CD4-positive, alpha-beta memory T cell (primary cell): ENCODE measurements around the gene GATA6. TPM values are rescaled to one million over a fixed set of nuclear protein-coding genes. Genes with fewer than 3 reads are reported as not detected.

Source experiments
- CTCF ChIA-PET: fragments of 350-600 bp; sonication (Branson Sonifier 250); formaldehyde crosslinking; loops from one replicate; lab custom pipeline; 2021; ENCODE audit warnings: inconsistent platforms; ENCODE audit not compliant: partially characterized antibody; lab: Charles Lee
- POLR2A ChIA-PET: fragments of 350-600 bp; sonication (Branson Sonifier 250); formaldehyde crosslinking; loops from one replicate; lab custom pipeline; 2021; ENCODE audit not compliant: partially characterized antibody; lab: Charles Lee
- DNase-seq, 5 donors: peaks; one replicate each; pipeline versions ENCODE4 v3.0.0 to v3.0.0-alpha.2; 2020 to 2022; ENCODE audit warnings: mixed read lengths in 1 of 5
- H3K27ac ChIP-seq: one replicate; pipeline ENCODE4 v1.7.0; 2013; ENCODE audit warnings: low read depth, low read length
- H3K27me3 ChIP-seq: 2 replicates; pipeline ENCODE4 v1.7.0; 2013; ENCODE audit warnings: mild to moderate bottlenecking, low read length, moderate library complexity; ENCODE audit not compliant: insufficient read depth
- H3K36me3 ChIP-seq: 2 replicates; pipeline ENCODE4 v1.7.0; 2013; ENCODE audit warnings: mild to moderate bottlenecking, low read length, moderate library complexity; ENCODE audit not compliant: insufficient read depth
- H3K4me1 ChIP-seq: 2 replicates; pipeline ENCODE4 v1.7.0; 2013; ENCODE audit warnings: mild to moderate bottlenecking, low read length, moderate library complexity; ENCODE audit not compliant: insufficient read depth
- H3K4me3 ChIP-seq, 2 donors: one replicate each; pipeline ENCODE4 v1.7.0; 2013; ENCODE audit warnings: low read length in 2 of 2, mild to moderate bottlenecking in 1 of 2
- H3K9me3 ChIP-seq, 2 donors: one replicate each; pipeline ENCODE4 v1.7.0; 2013; ENCODE audit warnings: low read length in 2 of 2, control low read depth in 1 of 2; ENCODE audit not compliant: control insufficient read depth in 1 of 2
- H3K27ac Mint-ChIP-seq, 7 donors: one replicate each; pipeline ENCODE4 v1.8.0; 2020 to 2021; ENCODE audit warnings: mixed read lengths in 7 of 7, mild to moderate bottlenecking in 6 of 7, inconsistent platforms in 3 of 7, moderate library complexity in 3 of 7
- H3K27me3 Mint-ChIP-seq, 2 donors: one replicate each; pipeline ENCODE4 v1.8.0; 2020 to 2021; ENCODE audit warnings: mixed read lengths in 2 of 2
- H3K36me3 Mint-ChIP-seq, 2 donors: one replicate each; pipeline ENCODE4 v1.8.0; 2020 to 2021; ENCODE audit warnings: mixed read lengths in 2 of 2, inconsistent platforms in 1 of 2, mild to moderate bottlenecking in 1 of 2
- H3K4me1 Mint-ChIP-seq, 4 donors: one replicate each; pipeline ENCODE4 v1.8.0; 2020 to 2021; ENCODE audit warnings: mixed read lengths in 4 of 4, mild to moderate bottlenecking in 1 of 4
- H3K4me3 Mint-ChIP-seq, 8 donors: one replicate each; pipeline ENCODE4 v1.8.0; 2020 to 2021; ENCODE audit warnings: mixed read lengths in 8 of 8, mild to moderate bottlenecking in 7 of 8, moderate library complexity in 6 of 8, inconsistent platforms in 3 of 8
- H3K9me3 Mint-ChIP-seq, 8 donors: one replicate each; pipeline ENCODE4 v1.8.0; 2020 to 2021; ENCODE audit warnings: mixed read lengths in 8 of 8, mild to moderate bottlenecking in 5 of 8, inconsistent platforms in 3 of 8, moderate library complexity in 1 of 8
- intact Hi-C: fragments of 100-400 bp; cut with micrococcal nuclease; formaldehyde crosslinking; loops from one replicate; pipeline ENCODE4 v1.15.1; 2023
- polyA plus RNA-seq, 2 donors: library from polyadenylated mRNA; unstranded; fragments of 300-500 nt; fragmentation: Illumina TruSeq; gene quantifications; one replicate each; pipeline ENCODE4 v1.2.3, GENCODE V29; 2021
- total RNA-seq, 2 experiments: library from RNA; stranded (reverse); gene quantifications; one replicate each; pipeline ENCODE4 v1.2.3, GENCODE V29; 2021

Gene GATA6
- total and polyA plus RNA-seq, 4 experiments from 2014 or later = not detected

GRCh38 chr18:22166069-22166950 is 3.1 kb upstream of the GATA6 start:
- ChIA-PET CTCF (no interaction called here), POLR2A (no interaction called here)
- Mint-ChIP-seq H3K27ac (no peak overlapping the region), H3K4me1 (peaks cover 17 to 29% (median 22%) of the 10 kb centered on the region in 4 donors), H3K4me3 (peak overlapping the region in 1 of 8 donors; percentile 49), H3K36me3 (peaks cover 0 to 2% of the 10 kb centered on the region in 2 donors), H3K9me3 (peaks cover 0 to 6% (median 0%) of the 10 kb centered on the region in 8 donors), H3K27me3 (peaks cover 44 to 61% of the 10 kb centered on the region in 2 donors)
- Histone ChIP-seq H3K27ac (no peak overlapping the region), H3K4me3 (no peak overlapping the region), H3K27me3 (peaks cover 39% of the 10 kb centered on the region), H3K9me3 (no peaks in the 10 kb centered on the region), H3K4me1 (peaks cover 14% of the 10 kb centered on the region), H3K36me3 (no peaks in the 10 kb centered on the region)
- intact Hi-C loops = loop anchor here (5.0 kb wide), 1 partner anchor 396 kb away; no protein-coding TSS in a partner anchor
- DNase-seq = no peak

GRCh38 chr18:22167091-22167470 is 2.3 kb upstream of the GATA6 start:
- no peak overlapping the region for H3K27ac ChIP-seq
- no peaks in the 10 kb centered on the region for H3K9me3 ChIP-seq
- DNase-seq = no peak
- Mint-ChIP-seq H3K36me3 (peaks cover 0 to 2% of the 10 kb centered on the region in 2 donors), H3K4me1 (peaks cover 17 to 29% (median 22%) of the 10 kb centered on the region in 4 donors), H3K4me3 (peak overlapping the region in 1 of 8 donors; percentile 26), H3K9me3 (peaks cover 0 to 6% (median 0%) of the 10 kb centered on the region in 8 donors), H3K27ac (no peak overlapping the region), H3K27me3 (peaks cover 41 to 55% of the 10 kb centered on the region in 2 donors)
- no peaks in the 10 kb centered on the region for H3K36me3 ChIP-seq
- POLR2A ChIA-PET = no interaction called here
- H3K27me3 ChIP-seq = peaks cover 39% of the 10 kb centered on the region
- intact Hi-C loops = loop anchor here (5.0 kb wide), 1 partner anchor 395 kb away; no protein-coding TSS in a partner anchor
- no peak overlapping the region for H3K4me3 ChIP-seq
- CTCF ChIA-PET = no interaction called here
- peaks cover 14% of the 10 kb centered on the region for H3K4me1 ChIP-seq

GRCh38 chr18:22167471-22168241 is 1.7 kb upstream of the GATA6 start:
- POLR2A ChIA-PET = no interaction called here
- CTCF ChIA-PET = no interaction called here
- Mint-ChIP-seq H3K36me3 (peaks cover 0 to 2% of the 10 kb centered on the region in 2 donors), H3K4me1 (peaks cover 17 to 29% (median 22%) of the 10 kb centered on the region in 4 donors), H3K4me3 (peak overlapping the region in 5 of 8 donors; percentile 11 to 31 (median 20)), H3K9me3 (peaks cover 0 to 6% (median 0%) of the 10 kb centered on the region in 8 donors), H3K27ac (no peak overlapping the region), H3K27me3 (peaks cover 40 to 55% of the 10 kb centered on the region in 2 donors)
- Histone ChIP-seq H3K9me3 (no peaks in the 10 kb centered on the region), H3K4me3 (no peak overlapping the region), H3K4me1 (peaks cover 14% of the 10 kb centered on the region), H3K27ac (no peak overlapping the region), H3K36me3 (no peaks in the 10 kb centered on the region), H3K27me3 (peaks cover 39% of the 10 kb centered on the region)
- intact Hi-C loops = loop anchor here (5.0 kb wide), 1 partner anchor 395 kb away; no protein-coding TSS in a partner anchor
- DNase-seq = no peak

GRCh38 chr18:22168360-22168921 is 948 bp upstream of the GATA6 start:
- Mint-ChIP-seq H3K4me1 (peaks cover 17 to 29% (median 22%) of the 10 kb centered on the region in 4 donors), H3K9me3 (peaks cover 0 to 9% (median 0%) of the 10 kb centered on the region in 8 donors), H3K4me3 (peak overlapping the region; percentile 31 to 81 (median 64)), H3K36me3 (peaks cover 0 to 2% of the 10 kb centered on the region in 2 donors), H3K27ac (no peak overlapping the region), H3K27me3 (peaks cover 42 to 60% of the 10 kb centered on the region in 2 donors)
- peak in 1 of 5 donors; percentile 14 for DNase-seq
- intact Hi-C loops = loop anchor here (5.0 kb wide), 1 partner anchor 394 kb away; no protein-coding TSS in a partner anchor
- Histone ChIP-seq H3K27me3 (peaks cover 43% of the 10 kb centered on the region), H3K27ac (no peak overlapping the region), H3K9me3 (no peaks in the 10 kb centered on the region), H3K4me3 (no peak overlapping the region), H3K36me3 (no peaks in the 10 kb centered on the region), H3K4me1 (peaks cover 14% of the 10 kb centered on the region)
- CTCF ChIA-PET = no interaction called here
- POLR2A ChIA-PET = no interaction called here

GRCh38 chr18:22169889-22170420 is 566 bp downstream of the GATA6 start:
- H3K27me3 ChIP-seq = peaks cover 35% of the 10 kb centered on the region
- H3K27ac Mint-ChIP-seq = peak overlapping the region in 1 of 7 donors; percentile 72
- peaks cover 0 to 2% of the 10 kb centered on the region in 2 donors for H3K36me3 Mint-ChIP-seq
- no peaks in the 10 kb centered on the region for H3K9me3 ChIP-seq
- H3K9me3 Mint-ChIP-seq = peaks cover 0 to 9% (median under 1%) of the 10 kb centered on the region in 8 donors
- peaks cover 17 to 29% (median 22%) of the 10 kb centered on the region in 4 donors for H3K4me1 Mint-ChIP-seq
- no peak overlapping the region for H3K27ac ChIP-seq
- peak overlapping the region; percentile 79 to 90 (median 85) for H3K4me3 Mint-ChIP-seq
- DNase-seq = no peak
- H3K4me3 ChIP-seq = peak overlapping the region in 1 of 2 donors; percentile 37
- ChIA-PET POLR2A (no interaction called here), CTCF (no interaction called here)
- H3K27me3 Mint-ChIP-seq = peaks cover 49 to 62% of the 10 kb centered on the region in 2 donors
- peaks cover 14% of the 10 kb centered on the region for H3K4me1 ChIP-seq
- intact Hi-C loops = loop anchor here (5.0 kb wide), 2 partner anchors 192 to 392 kb away; no protein-coding TSS in a partner anchor
- no peaks in the 10 kb centered on the region for H3K36me3 ChIP-seq

- H3K9me3 ChIP-seq = no peaks in the 10 kb centered on the region
- peak overlapping the region in 1 of 2 donors; percentile 37 for H3K4me3 ChIP-seq
- no peaks in the 10 kb centered on the region for H3K36me3 ChIP-seq
- POLR2A ChIA-PET = no interaction called here
- H3K4me1 ChIP-seq = peaks cover 14% of the 10 kb centered on the region
- CTCF ChIA-PET = no interaction called here
- H3K27me3 ChIP-seq = peaks cover 39% of the 10 kb centered on the region
- Mint-ChIP-seq H3K4me1 (peaks cover 15 to 29% (median 19%) of the 10 kb centered on the region in 4 donors), H3K27me3 (peaks cover 53 to 64% of the 10 kb centered on the region in 2 donors), H3K9me3 (peaks cover 0 to 6% (median under 1%) of the 10 kb centered on the region in 8 donors), H3K27ac (peak overlapping the region in 1 of 7 donors; percentile 68), H3K4me3 (peak overlapping the region; percentile 79 to 90 (median 85)), H3K36me3 (peaks cover 0 to 2% of the 10 kb centered on the region in 2 donors)
- H3K27ac ChIP-seq = no peak overlapping the region
- intact Hi-C loops = loop anchor here (5.0 kb wide), 1 partner anchor 192 kb away; no protein-coding TSS in a partner anchor
- no peak for DNase-seq
Observed at GRCh38 chr18:22170421-22171257, 1.2 kb downstream of the GATA6 start.
